HG03135 (cell line): ENCODE results near the gene DLG3.

ENCODE experiments used
- ATAC-seq: cut with Tn5 transposase; IDR thresholded peaks from one replicate; pipeline ENCODE4 v1.9.1; 2021; ENCODE audit warnings: mild to moderate bottlenecking, moderate library complexity; ENCODE audit not compliant: unreplicated experiment

The DLG3 gene

DNA sequence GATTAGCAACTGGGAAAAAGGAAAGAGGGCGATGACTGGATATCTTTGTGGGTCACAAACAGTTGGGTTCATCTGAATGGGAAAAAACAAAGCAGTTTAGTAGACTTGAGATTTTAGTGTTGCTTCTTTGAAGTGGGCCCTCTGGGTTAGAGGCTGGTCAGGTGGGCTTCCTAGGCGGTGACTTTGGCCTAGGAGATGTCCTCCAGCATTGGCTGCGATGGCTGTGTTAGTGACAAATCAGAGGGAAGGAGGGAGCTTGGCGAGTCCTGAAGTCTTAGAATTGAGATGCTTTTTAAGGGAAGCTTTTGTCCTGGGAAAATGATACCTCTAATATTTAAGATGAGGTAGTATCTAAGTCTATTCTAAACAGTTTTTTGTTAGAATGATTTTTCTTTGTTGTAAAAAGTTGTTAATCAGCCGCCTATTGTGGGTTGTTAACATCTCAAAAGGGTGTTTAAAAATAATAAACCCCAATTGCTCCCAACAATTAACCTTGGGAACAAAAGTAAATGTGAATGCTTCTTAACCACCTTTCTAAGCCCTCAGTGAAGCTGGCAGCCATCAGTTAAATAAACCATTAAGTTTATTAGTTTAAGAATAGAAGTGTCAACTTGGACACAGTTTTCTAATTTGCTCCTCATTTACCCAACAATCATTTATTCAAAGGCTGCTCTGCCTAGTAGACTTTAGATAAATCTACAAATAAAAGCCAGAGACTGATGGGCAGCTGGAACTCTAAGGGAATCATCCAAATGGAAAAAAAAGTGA, 31.7 kb downstream of the DLG3 start:
- ATAC-seq = no peak

DNA sequence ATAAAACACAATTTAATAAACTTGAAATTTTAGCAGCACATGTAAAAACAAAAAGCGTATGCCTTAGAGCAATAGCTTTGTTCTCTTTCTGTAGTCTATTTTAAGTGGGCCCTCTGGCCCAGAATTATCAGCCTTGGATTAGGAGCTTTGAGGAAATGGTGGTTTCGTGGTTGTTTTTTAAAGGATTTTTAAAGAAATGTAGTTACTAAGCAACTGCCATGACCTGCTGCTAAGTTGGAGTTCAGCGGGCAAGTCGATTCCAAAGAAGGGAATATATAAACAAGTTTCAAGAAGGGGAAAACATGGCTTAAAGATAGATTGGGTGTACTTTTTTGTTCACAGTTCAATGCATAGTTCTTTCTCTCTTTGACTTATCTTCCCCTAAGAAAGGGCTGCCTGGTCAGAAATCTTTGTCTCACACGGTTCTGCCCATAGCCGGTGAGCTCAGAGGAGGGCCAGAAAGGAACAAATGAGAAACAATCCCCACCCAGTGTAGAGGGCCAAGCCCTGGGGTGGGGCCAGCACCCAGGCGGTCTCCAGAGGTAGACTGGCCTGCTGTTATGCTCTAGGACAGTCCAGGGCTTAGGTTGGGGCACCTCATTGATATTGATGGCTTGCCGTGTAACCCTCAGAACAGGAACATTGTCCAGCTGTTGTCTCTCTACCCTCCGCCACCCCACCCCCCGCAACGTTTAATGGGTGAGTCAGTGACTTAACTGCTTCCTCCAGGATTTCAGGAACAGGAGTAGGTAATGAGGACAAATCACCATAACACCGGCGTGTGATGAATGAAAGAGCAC, 32.5 kb downstream of the DLG3 start:
- ATAC-seq = no peak

DNA sequence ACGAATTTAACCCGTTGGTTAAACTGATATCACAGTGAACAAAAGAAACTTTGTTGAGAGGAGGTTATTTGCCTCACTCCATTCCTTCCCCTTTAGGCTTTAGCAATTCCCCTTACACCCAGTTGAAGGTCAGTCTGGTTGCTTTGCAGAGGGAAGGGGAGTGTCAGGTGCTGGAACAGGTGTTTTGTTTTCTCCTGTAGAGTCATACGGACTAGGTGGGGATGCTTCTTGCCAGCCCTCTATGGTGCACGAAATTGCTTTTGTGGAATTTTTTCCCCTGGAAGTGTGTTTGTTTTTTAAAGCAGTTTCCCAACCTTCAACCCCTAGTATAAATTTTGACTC, 33.1 kb downstream of the DLG3 start:
- ATAC-seq = no peak

DNA sequence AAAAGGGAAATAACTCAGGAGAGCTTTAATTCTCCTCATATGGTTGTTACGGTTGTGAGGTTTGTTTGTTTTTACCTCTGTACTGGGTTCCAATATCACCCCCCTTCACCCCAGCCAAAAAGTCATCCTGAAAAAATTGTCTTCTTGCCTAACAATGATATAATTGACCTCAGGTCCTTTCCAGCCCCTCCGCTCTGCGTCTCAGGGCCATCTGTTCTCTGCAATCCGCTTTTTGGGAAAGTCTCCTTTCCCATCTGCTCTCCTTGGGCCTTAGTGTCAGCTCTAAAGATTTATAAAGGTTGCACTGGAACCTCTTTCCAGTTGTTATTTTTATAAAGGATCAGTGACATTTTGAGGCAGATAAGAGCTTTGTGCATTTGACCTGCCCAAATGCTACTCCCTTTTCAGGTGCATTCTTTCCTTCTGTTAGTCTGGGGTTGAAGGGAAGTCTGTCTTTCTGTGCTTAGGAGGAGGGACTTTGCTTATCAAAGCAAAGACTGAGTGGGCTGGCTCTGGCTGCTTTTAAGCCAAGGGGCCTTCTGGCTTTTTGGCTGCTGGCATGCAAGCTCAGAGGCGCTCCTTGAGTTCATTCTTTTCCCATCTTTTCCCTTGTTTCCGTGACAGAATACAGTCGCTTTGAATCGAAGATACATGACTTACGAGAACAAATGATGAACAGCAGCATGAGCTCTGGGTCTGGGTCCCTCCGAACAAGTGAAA, 34.1 kb downstream of the DLG3 start:
- no peak for ATAC-seq

DNA sequence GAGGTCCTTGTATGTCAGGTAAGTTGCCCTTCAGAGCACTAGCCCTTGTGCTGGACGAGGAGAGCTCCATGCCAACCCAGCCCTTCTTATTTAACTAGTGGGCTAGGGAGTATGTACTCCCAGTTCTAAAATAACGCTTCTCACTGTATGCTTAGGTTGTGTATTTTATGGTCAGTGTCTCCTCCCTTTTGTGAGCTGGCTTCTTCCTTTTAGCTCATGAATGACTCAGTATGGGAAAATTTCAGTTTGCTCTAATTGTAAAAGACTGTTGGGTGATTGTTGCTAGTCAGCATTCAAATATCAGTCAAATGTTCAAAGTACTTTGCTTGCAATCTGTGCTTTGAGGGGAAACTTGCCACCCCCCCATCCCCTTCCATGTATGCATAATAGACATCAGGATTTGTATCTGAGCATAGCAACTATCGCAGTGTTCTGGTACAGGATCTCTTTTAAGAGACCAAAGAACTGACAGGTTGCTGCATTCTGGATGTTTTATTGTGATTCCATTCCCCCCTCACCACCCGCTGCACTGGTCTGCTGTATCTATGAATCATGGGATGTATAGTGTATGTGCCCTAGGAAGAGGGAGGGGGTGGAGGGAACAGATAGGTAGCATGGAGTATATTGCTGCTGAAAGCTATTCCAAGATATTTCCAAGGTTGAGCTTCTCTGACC, 34.7 kb downstream of the DLG3 start:
- no peak for ATAC-seq

DNA sequence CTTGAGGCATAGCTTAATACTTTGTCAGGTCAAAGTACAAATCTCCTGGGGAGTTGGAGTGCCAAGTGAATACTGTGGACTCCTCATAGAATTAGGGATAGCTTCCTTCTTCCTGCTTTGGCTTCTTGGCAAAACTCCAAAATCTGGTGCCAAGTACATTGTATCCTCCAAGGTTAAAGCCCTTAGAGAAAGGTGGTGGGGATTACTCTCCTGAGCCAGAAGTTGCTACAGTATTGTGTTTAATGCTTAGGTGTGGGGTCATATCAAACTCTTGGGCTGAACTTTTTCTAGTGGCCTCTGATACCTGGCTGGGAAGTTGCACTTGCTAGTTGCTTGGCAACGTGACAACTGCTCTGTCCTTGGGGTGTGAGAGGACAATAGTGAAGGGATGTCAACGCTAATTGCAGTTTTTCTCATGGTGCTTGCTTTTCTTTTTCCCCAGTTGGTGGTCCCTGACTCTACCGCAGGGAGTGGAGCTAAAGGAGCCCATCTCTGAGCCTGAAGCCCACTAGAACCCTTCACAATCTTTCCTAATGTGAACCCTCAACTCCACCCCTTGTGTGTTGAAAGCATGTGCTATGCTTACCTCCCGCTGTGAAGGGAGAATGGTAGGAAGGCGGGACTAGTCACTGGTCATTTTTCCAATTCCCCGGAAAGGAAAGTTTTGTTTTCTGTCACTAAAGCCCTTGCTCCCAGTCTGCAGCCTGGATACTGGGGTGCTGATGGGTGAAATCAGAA, 35.5 kb downstream of the DLG3 start:
- ATAC-seq = no peak

DNA sequence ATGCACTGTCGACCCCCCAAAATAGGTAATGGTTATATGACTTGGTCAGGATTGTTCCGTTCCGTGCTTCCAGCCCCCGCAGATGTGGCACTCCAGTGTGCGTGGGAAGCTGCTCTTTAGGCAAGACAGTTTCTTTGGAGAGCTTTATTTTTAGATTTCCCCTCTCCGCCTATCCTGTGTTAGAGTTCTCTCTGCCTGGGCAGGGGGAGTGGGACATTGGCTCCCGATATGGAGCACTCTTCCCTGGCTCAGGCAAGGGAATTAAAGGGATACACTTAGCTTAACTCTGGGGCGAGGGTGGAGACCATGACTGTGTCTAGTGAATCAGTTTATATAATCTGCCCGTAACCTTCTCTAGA, 36.0 kb downstream of the DLG3 start:
- no peak for ATAC-seq

DNA sequence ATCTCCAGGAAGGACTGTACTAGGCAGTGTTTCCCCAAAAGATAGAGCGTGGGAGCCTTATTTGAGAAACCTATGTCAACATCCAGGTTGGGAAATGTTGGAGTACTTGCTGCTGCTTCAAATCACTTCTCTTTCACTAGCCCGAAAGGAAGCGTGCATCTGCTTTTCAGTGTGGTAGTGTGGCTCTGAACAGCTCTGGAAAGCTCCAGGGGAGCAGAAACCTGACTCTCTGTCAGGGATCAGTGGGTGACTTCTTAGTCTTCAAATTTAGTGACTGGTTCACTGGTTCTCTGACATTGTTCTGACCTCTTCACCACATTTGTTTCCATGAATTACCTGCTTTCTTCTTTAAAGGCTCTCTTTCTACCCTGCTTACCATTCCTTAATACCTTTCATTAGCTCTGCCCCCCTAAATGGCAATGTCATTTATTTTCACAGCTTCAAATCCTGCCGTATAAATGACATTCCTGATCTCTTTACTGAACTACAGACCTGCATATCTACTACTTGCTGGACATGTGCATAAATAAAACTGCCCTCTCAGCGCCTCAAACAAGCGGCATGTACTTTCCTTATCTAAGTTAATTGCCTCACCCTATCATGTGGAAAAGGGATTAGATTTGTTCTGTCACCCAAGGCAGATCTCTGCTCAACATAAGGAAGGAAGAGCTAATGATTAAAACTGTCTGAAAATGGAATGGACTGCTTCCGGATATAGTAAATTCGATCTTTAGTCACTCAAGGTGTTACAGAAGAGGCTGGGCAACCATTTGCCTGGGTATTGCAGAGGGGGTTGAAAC, 37.0 kb downstream of the DLG3 start:
- ATAC-seq = no peak

DNA sequence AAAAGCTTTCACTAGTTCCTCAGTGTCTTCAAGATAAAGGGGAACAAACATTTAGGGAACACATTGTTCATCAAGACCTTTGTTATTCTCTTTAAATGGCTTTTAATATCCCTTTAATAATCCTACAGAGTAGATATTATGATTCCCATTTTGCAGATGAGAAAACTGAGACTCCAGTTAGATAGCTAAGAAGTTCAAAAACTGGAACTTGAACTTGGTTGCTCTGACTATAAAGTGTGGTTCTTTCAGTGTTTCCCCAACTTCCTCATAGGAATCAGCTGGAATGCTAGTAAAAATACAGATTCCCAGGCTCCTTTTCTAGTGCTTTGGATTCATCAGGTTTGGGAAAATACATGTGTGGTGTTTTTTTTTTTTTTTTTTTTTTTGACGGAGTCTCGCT, 37.7 kb downstream of the DLG3 start:
- ATAC-seq = no peak

DNA sequence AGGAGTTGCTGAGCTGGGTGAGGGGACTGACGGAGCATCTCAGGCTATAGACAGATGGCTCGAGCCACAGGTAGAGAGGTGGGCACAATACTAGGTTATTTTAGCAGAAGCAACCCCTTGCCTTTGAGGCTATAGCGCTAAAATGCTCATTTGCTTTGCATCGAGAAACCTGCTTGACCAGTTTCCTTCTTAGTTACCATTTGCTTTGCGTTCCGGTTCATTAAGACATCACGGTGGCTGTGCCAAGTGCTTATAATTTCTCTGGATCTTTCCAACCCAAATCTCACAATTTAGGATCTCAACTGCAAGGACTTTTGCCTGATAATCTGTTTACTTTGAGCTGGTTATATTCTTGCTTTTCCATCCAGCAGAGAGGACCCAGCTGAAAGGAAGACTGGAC, 40.8 kb downstream of the DLG3 start:
- ATAC-seq = no peak

DNA sequence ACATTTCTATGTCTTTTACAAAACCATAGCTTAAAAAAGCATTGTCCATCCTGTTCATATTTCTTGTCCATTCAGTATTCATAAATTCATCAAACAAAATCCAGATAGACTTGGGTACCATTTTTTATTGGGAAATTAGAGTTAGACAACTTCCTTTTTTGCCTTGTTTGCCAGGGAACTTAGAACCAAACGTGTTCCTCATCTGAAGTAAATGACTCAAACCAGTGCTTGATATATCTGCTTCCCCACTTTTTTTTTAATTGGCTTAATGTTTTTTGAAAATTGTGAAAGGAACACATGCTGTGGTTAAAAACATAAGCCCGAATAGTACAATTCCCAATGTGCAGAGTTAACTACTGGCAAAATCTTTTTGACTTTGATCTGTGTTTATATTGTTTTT, 44.2 kb downstream of the DLG3 start:
- no peak for ATAC-seq

DNA sequence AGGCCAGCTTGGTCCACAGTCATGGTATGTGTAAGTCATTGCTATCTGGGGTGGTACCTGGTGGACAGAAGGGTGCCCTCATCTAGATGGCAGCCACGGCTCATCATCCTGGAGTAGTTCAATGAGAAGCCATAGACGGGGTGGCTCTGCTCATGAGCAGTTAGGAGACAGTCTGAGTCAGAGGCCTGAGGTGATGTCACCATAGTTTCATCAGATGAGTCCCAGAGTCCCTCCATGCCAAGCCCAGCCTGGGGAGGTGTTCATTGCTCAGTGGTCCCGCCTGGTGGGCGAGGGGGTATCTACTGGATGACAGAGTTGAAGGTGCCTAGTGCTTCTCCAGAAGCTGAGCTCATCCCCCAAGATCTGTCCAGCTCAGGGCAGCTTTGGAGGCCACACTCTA, 49.8 kb downstream of the DLG3 start:
- ATAC-seq = no peak

DNA sequence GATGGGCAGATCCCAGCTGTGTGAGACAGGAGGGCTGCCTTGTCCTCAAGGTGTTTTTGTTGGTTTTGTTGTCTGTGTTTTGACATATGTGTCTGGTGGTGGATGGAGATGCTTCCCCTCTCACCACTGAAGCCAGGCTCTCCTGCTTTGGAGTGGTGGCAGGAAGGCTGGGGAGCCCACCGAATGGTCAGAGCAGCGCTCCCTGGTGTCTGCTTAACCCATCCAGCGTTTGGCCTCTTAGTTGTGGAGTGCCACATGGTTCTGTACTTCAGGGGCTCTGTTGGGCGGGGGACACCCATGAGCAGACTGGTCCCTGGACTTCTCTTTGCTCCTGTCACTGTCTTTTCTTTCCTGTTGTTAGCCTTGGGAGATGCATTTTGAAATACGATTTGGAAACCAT, 51.9 kb downstream of the DLG3 start:
- ATAC-seq = no peak

DNA sequence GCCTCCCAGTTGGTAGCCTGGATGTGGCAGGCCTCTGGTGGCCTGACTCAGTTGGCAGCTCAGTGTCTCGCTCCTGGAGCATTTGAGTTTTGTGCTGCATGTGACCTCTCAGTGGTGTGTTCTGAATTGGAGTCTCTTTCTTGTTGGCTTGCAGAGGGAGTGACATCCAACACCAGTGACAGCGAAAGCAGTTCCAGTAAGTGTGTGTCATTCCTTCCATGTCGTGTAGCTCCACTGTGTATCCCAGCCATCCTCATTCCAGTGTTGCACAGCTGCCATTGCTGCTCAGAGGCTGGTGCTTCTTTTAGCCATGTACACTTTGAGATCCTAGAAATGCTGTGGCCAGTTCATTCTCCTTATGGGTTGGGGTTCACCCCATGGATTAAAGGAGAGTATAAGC, 52.4 kb downstream of the DLG3 start:
- no peak for ATAC-seq

DNA sequence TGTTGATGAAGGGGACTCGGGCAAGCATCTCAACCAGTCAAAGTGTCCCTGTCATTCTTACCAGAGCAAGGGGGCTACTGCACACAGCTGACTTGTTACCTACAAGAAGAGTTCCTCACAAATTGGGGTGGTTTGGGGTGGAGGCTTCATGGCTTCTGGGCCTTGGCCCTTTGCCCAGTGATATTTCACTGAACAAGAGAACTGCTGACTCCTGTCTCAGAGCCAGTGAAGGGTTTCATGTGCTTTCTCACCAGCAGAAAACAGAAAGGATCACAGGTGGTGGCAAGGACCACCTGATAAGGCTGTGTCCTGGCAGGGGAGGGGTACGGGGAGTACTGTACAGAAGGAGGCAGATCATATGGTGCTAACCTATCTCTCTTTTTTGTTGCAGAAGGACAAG, 53.5 kb downstream of the DLG3 start:
- no peak for ATAC-seq

DNA sequence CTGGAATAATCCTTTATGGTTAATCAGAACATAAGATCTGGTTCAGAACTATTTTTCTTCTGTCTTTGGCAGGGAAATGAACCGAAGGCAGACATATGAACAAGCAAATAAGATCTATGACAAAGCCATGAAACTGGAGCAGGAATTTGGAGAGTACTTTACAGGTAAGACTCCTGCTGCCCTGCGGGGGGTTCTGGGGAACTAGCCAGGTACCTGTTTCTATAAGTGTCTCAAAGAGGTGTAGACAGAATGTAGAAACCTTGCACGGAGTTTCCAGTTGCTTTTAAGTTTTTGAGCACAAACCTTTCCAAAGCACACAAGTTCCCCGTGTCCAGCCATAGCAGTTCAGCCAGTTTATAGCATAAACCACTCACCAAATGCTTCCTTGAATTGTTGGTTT, 56.2 kb downstream of the DLG3 start:
- ATAC-seq = no peak

DNA sequence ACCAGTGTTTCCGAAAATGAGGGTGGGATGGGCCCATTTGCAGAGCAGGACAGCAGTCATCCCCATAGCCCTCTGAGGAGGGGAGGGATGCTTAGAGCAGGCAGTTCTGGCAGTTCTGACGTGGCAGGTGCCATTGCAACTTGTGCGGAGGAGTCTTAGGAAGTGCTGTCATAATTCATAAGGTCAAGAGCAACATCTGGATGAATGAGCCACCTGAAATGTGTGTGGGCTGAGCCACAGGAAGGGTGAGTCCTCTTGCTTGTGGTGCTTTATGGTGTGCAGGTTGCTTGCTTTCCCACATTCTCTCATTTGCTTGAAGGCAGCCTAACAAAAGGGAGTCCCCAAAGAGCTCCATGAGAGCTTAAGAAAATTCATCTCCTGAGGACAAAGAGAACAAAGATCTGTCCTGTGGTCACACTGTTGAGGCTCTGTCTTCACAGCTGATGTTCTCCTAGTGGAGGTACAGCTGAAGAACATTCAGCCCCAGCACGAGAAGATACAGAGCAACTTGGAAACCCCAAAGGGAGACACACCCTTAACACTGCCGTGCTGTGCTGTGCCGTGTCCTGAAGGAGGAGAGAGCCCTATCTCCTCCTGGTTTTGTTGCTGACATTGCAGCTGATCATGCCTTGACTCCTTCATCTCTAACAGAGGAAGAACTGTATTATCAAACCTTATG, 60.3 kb downstream of the DLG3 start:
- ATAC-seq = no peak

DNA sequence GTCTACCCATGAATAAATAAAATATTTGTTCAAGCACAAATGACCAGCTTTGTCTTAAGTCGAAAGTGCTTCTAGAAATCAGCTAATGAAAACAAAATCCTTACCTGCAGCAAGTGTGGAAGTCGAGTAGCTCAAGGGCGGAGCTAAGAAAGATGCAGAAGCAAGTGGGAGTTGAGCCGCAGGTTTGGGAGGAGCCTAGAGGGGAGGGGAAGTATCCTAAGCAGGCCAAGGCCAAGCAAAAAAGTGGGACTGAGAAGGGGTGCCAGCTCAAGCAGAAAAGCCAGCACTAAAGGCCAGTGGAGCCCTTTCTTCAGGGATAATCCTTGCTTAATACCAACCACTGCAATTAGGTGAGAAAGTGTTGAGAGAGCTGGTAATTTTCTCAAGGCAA, 60.8 kb downstream of the DLG3 start:
- no peak for ATAC-seq

DNA sequence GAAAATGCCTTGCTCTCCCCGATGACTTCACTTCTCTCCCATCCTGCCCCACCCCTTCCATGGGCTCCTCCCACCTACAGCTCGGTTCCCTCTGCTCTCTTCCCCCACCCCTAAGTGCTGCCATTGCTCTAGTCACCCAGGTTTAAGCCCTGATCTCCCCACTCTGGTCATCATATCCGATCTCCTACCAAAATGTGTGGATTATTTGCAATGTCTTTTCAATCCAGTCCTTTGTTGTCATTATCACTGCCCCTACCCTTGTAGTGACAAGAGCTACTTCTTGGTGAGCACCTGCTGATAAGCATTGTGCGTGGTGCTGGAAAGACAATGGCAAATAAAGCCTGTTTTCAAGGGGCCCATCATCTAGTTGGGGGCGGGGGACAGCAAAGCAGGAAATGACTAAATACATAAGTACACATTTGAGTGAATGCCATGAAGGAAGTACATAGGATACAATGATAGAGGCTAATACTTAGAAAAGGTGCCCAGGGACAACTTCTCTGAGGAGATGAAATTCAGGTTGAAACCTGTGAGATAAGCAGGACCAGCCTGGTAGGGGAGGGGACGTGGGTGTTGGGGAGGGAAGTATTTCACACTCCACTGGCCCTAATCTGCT, 63.8 kb downstream of the DLG3 start:
- no peak for ATAC-seq
